ENCODE measurements around the gene PRUNE2. TPM values are rescaled to one million over a fixed set of nuclear protein-coding genes. Genes with fewer than 3 reads are reported as not detected.

The PRUNE2 gene
- total RNA-seq, 2 donors from 2014 or later, result 0.24 to 0.39 TPM

GRCh38 chr9:76713381-76713780, 192.5 kb downstream of the PRUNE2 start:
- Mint-ChIP-seq H3K4me1 (no peaks in the 10 kb centered on the region), H3K27ac (no peak overlapping the region), H3K4me3 (no peak overlapping the region), H3K27me3 (peaks cover 40% of the 10 kb centered on the region), H3K9me3 (no peaks in the 10 kb centered on the region), H3K36me3 (ENCODE audit: low read depth) (no peaks in the 10 kb centered on the region)
- no peak for ATAC-seq (replicated peaks)

- Mint-ChIP-seq H3K4me1 (no peaks in the 10 kb centered on the region), H3K36me3 (ENCODE audit: low read depth) (no peaks in the 10 kb centered on the region), H3K4me3 (peak overlapping the region; percentile 60), H3K9me3 (no peaks in the 10 kb centered on the region), H3K27me3 (peaks cover 46% of the 10 kb centered on the region), H3K27ac (peak overlapping the region; percentile 81)
- ATAC-seq (replicated peaks), result peak; percentile 37
Observed at GRCh38 chr9:76709020-76709419, 196.9 kb downstream of the PRUNE2 start.

GRCh38 chr9:76707510-76707909, 198.4 kb downstream of the PRUNE2 start:
- no peaks in the 10 kb centered on the region for H3K9me3 Mint-ChIP-seq
- H3K36me3 Mint-ChIP-seq (ENCODE audit: low read depth), result no peaks in the 10 kb centered on the region
- peak; percentile 80 for ATAC-seq (replicated peaks)
- H3K4me3 Mint-ChIP-seq, result peak overlapping the region; percentile 60
- no peaks in the 10 kb centered on the region for H3K4me1 Mint-ChIP-seq
- peak overlapping the region; percentile 81 for H3K27ac Mint-ChIP-seq
- H3K27me3 Mint-ChIP-seq, result peaks cover 54% of the 10 kb centered on the region

- Mint-ChIP-seq H3K4me1 (no peaks in the 10 kb centered on the region), H3K4me3 (no peak overlapping the region), H3K27ac (no peak overlapping the region), H3K36me3 (ENCODE audit: low read depth) (no peaks in the 10 kb centered on the region), H3K27me3 (peaks cover 39% of the 10 kb centered on the region), H3K9me3 (no peaks in the 10 kb centered on the region)
- no peak for ATAC-seq (replicated peaks)
Observed at GRCh38 chr9:76704593-76705204, 201.2 kb downstream of the PRUNE2 start.

GRCh38 chr9:76703270-76703669, 202.6 kb downstream of the PRUNE2 start:
- H3K36me3 Mint-ChIP-seq (ENCODE audit: low read depth), result no peaks in the 10 kb centered on the region
- H3K27me3 Mint-ChIP-seq, result peaks cover 24% of the 10 kb centered on the region
- no peak overlapping the region for H3K4me3 Mint-ChIP-seq
- no peaks in the 10 kb centered on the region for H3K9me3 Mint-ChIP-seq
- no peaks in the 10 kb centered on the region for H3K4me1 Mint-ChIP-seq
- ATAC-seq (replicated peaks), result no peak
- no peak overlapping the region for H3K27ac Mint-ChIP-seq

GRCh38 chr9:76701441-76702039, 204.4 kb downstream of the PRUNE2 start:
- ATAC-seq (replicated peaks), result no peak
- Mint-ChIP-seq H3K4me1 (no peaks in the 10 kb centered on the region), H3K4me3 (no peak overlapping the region), H3K9me3 (no peaks in the 10 kb centered on the region), H3K27me3 (peaks cover 26% of the 10 kb centered on the region), H3K36me3 (ENCODE audit: low read depth) (no peaks in the 10 kb centered on the region), H3K27ac (no peak overlapping the region)

- Mint-ChIP-seq H3K27me3 (peaks cover 28% of the 10 kb centered on the region), H3K4me1 (no peaks in the 10 kb centered on the region), H3K27ac (no peak overlapping the region), H3K4me3 (no peak overlapping the region), H3K9me3 (no peaks in the 10 kb centered on the region), H3K36me3 (ENCODE audit: low read depth) (no peaks in the 10 kb centered on the region)
- ATAC-seq (replicated peaks), result no peak
Observed at GRCh38 chr9:76700916-76701315, 205.0 kb downstream of the PRUNE2 start.

- Mint-ChIP-seq H3K9me3 (no peaks in the 10 kb centered on the region), H3K27ac (no peak overlapping the region), H3K4me3 (no peak overlapping the region), H3K4me1 (no peaks in the 10 kb centered on the region), H3K27me3 (peaks cover 37% of the 10 kb centered on the region), H3K36me3 (ENCODE audit: low read depth) (no peaks in the 10 kb centered on the region)
- ATAC-seq (replicated peaks), result peak; percentile 11
Observed at GRCh38 chr9:76699971-76700370, 205.9 kb downstream of the PRUNE2 start.

- Mint-ChIP-seq H3K4me1 (no peaks in the 10 kb centered on the region), H3K27ac (no peak overlapping the region), H3K36me3 (ENCODE audit: low read depth) (no peaks in the 10 kb centered on the region), H3K27me3 (peaks cover 24% of the 10 kb centered on the region), H3K4me3 (no peak overlapping the region), H3K9me3 (no peaks in the 10 kb centered on the region)
- no peak for ATAC-seq (replicated peaks)
Observed at GRCh38 chr9:76697554-76697953, 208.4 kb downstream of the PRUNE2 start.

GRCh38 chr9:76697081-76697480, 208.8 kb downstream of the PRUNE2 start:
- no peak overlapping the region for H3K4me3 Mint-ChIP-seq
- no peak for ATAC-seq (replicated peaks)
- H3K4me1 Mint-ChIP-seq, result peaks cover under 1% of the 10 kb centered on the region
- H3K27me3 Mint-ChIP-seq, result peaks cover 25% of the 10 kb centered on the region
- no peaks in the 10 kb centered on the region for H3K36me3 Mint-ChIP-seq (ENCODE audit: low read depth)
- H3K9me3 Mint-ChIP-seq, result no peaks in the 10 kb centered on the region
- H3K27ac Mint-ChIP-seq, result no peak overlapping the region

GRCh38 chr9:76693912-76694311, 212.0 kb downstream of the PRUNE2 start:
- Mint-ChIP-seq H3K4me3 (no peak overlapping the region), H3K27me3 (peaks cover 47% of the 10 kb centered on the region), H3K36me3 (ENCODE audit: low read depth) (no peaks in the 10 kb centered on the region), H3K4me1 (peaks cover 5% of the 10 kb centered on the region), H3K9me3 (no peaks in the 10 kb centered on the region), H3K27ac (no peak overlapping the region)
- no peak for ATAC-seq (replicated peaks)

- Mint-ChIP-seq H3K27me3 (peaks cover 49% of the 10 kb centered on the region), H3K4me3 (peak overlapping the region; percentile 63), H3K27ac (no peak overlapping the region), H3K36me3 (ENCODE audit: low read depth) (no peaks in the 10 kb centered on the region), H3K9me3 (no peaks in the 10 kb centered on the region), H3K4me1 (peaks cover 14% of the 10 kb centered on the region)
- ATAC-seq (replicated peaks), result no peak
Observed at GRCh38 chr9:76692458-76693129, 213.3 kb downstream of the PRUNE2 start.

GRCh38 chr9:76691517-76692313, 214.2 kb downstream of the PRUNE2 start:
- H3K4me3 Mint-ChIP-seq, result peak overlapping the region; percentile 63
- peaks cover 44% of the 10 kb centered on the region for H3K27me3 Mint-ChIP-seq
- H3K9me3 Mint-ChIP-seq, result no peaks in the 10 kb centered on the region
- H3K4me1 Mint-ChIP-seq, result peaks cover 16% of the 10 kb centered on the region
- no peak for ATAC-seq (replicated peaks)
- peak overlapping the region; percentile 21 for H3K27ac Mint-ChIP-seq
- no peaks in the 10 kb centered on the region for H3K36me3 Mint-ChIP-seq (ENCODE audit: low read depth)

- H3K9me3 Mint-ChIP-seq, result no peaks in the 10 kb centered on the region
- H3K27me3 Mint-ChIP-seq, result peaks cover 39% of the 10 kb centered on the region
- no peak for ATAC-seq (replicated peaks)
- H3K4me1 Mint-ChIP-seq, result peaks cover 16% of the 10 kb centered on the region
- no peak overlapping the region for H3K27ac Mint-ChIP-seq
- no peak overlapping the region for H3K4me3 Mint-ChIP-seq
- no peaks in the 10 kb centered on the region for H3K36me3 Mint-ChIP-seq (ENCODE audit: low read depth)
Observed at GRCh38 chr9:76690973-76691370, 214.9 kb downstream of the PRUNE2 start.
